ENCODE data around the gene NMRAL1.

Gene NMRAL1

GRCh38 chr16:4505356-4506147, 31.1 kb upstream of the NMRAL1 start:
- H3K4me3 ChIP-seq (ENCODE audit: control insufficient read depth, low read depth, low read length), result no peak overlapping the region
- no peak for DNase-seq (ENCODE audit: low read depth)
- TF ChIP-seq, protein P1, sequence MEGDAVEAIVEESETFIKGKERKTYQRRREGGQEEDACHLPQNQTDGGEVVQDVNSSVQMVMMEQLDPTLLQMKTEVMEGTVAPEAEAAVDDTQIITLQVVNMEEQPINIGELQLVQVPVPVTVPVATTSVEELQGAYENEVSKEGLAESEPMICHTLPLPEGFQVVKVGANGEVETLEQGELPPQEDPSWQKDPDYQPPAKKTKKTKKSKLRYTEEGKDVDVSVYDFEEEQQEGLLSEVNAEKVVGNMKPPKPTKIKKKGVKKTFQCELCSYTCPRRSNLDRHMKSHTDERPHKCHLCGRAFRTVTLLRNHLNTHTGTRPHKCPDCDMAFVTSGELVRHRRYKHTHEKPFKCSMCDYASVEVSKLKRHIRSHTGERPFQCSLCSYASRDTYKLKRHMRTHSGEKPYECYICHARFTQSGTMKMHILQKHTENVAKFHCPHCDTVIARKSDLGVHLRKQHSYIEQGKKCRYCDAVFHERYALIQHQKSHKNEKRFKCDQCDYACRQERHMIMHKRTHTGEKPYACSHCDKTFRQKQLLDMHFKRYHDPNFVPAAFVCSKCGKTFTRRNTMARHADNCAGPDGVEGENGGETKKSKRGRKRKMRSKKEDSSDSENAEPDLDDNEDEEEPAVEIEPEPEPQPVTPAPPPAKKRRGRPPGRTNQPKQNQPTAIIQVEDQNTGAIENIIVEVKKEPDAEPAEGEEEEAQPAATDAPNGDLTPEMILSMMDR (IDR thresholded peaks at IDR 0.05; ENCODE audit: control insufficient read depth, insufficient read depth, low read depth, low read length, missing control alignments), result no peak

DNA sequence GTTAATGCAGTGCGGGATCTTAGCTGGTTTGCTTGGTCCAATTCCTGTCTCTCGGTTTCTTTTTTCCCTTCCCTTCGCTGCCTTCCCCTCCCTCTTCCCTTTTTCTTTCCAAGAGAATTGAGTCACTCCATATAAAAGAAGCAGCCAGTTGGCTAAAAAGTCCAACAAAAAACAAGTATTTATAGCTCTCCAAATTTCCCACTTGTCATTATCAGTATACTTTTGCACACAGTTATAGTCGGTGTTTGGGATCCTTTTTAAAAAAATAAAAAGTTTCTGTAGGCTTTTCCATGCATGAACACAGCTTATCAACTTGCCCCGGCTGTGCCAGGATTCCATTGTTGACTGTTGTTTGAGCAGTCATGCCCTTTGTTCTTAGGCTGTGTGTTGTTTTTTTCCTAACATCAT, 26.6 kb upstream of the NMRAL1 start:
- no peak overlapping the region for H3K4me3 ChIP-seq (ENCODE audit: control insufficient read depth, low read depth, low read length)
- TF ChIP-seq, protein P1 (IDR thresholded peaks at IDR 0.05; ENCODE audit: control insufficient read depth, insufficient read depth, low read depth, low read length, missing control alignments), result no peak
- DNase-seq (ENCODE audit: low read depth), result no peak

GRCh38 chr16:4500272-4500671, 25.8 kb upstream of the NMRAL1 start:
- TF ChIP-seq, protein P1 (IDR thresholded peaks at IDR 0.05; ENCODE audit: control insufficient read depth, insufficient read depth, low read depth, low read length, missing control alignments), result no peak
- DNase-seq (ENCODE audit: low read depth), result no peak
- H3K4me3 ChIP-seq (ENCODE audit: control insufficient read depth, low read depth, low read length), result no peak overlapping the region

GRCh38 chr16:4499196-4499555, 24.8 kb upstream of the NMRAL1 start:
- DNase-seq (ENCODE audit: low read depth), result no peak
- H3K4me3 ChIP-seq (ENCODE audit: control insufficient read depth, low read depth, low read length), result no peak overlapping the region
- TF ChIP-seq, protein P1 (IDR thresholded peaks at IDR 0.05; ENCODE audit: control insufficient read depth, insufficient read depth, low read depth, low read length, missing control alignments), result no peak

DNA sequence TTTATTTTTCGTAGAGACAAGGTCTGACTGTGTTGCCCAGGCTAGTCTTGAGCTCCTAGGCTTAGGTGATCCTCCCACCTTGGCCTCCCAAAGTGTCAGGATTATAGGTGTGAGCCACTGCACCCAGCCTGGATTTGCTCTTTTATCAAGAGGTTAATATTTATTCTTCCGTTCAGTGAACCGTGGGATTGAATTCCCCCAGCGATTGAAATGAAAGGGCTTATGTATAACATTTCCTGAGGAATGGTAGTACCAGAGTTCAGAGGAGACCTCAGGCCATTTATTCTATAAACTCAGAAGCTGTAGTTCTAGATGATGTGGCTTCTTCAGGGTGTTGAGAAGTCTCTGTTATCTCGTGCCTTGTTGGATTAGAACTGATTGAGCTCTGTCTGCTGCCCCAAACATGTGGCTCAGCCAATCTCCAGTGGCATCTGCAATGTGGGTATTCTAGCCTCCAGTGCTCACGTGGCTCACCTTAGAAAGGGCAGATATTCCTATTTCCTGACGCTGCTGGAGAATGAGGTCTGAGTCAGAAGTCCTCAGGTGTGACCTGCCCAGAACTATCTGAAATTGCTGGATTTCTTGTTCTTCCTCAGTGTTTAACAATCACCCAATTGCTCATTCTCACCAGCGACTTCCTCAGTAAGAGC, 24.2 kb upstream of the NMRAL1 start:
- DNase-seq (ENCODE audit: low read depth), result no peak
- no peak overlapping the region for H3K4me3 ChIP-seq (ENCODE audit: control insufficient read depth, low read depth, low read length)
- TF ChIP-seq, protein P1 (IDR thresholded peaks at IDR 0.05; ENCODE audit: control insufficient read depth, insufficient read depth, low read depth, low read length, missing control alignments), result no peak

DNA sequence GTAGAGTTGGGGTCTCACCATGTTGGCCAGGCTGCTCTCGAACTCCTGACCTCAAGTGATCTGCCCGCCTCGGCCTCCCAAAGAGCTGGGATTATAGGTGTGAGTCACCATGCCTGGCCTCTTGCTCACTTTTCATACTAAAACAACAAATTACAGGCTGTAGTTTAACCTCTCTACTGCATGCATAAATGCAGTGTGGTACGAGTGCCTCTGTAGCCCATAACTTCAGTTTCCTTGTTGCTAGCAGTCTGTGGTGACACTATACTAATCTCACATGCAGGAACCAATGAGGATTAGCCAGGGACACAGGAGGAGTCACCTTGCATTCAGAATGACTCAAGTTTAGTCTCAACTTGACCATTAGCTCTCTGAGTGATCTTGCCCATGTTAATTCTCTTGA, 21.9 kb upstream of the NMRAL1 start:
- no peak overlapping the region for H3K4me3 ChIP-seq (ENCODE audit: control insufficient read depth, low read depth, low read length)
- TF ChIP-seq, protein P1 (IDR thresholded peaks at IDR 0.05; ENCODE audit: control insufficient read depth, insufficient read depth, low read depth, low read length, missing control alignments), result no peak
- no peak for DNase-seq (ENCODE audit: low read depth)

Measured in AG09309 (cell line).